Measurements from ENCODE around the gene EFCAB6. TPM values are rescaled to one million over a fixed set of nuclear protein-coding genes. Genes with fewer than 3 reads are reported as not detected.

Gene EFCAB6
- total RNA-seq, 1 donor from 2014 or later: 7.0 TPM

DNA sequence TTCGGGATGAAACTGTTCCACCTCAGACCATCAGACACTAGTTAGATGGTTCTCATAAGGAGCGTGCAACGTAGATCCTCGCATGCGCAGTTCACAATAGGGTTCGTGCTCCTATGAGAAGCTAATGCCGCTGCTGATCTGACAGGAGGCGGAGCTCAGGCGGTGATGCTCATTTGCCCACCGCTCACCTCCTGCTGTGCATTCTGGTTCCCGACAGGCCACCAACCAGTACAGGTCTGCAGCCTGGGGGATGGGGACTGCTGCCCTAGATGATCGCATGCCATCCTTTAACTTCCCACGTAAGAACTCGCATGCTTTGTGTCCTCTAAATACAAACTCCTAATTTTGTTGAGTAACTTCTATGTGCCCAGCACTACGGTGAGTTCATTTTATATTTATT lies 62.6 kb downstream of the EFCAB6 start:
- TF ChIP-seq, protein P1, sequence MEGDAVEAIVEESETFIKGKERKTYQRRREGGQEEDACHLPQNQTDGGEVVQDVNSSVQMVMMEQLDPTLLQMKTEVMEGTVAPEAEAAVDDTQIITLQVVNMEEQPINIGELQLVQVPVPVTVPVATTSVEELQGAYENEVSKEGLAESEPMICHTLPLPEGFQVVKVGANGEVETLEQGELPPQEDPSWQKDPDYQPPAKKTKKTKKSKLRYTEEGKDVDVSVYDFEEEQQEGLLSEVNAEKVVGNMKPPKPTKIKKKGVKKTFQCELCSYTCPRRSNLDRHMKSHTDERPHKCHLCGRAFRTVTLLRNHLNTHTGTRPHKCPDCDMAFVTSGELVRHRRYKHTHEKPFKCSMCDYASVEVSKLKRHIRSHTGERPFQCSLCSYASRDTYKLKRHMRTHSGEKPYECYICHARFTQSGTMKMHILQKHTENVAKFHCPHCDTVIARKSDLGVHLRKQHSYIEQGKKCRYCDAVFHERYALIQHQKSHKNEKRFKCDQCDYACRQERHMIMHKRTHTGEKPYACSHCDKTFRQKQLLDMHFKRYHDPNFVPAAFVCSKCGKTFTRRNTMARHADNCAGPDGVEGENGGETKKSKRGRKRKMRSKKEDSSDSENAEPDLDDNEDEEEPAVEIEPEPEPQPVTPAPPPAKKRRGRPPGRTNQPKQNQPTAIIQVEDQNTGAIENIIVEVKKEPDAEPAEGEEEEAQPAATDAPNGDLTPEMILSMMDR (IDR thresholded peaks at IDR 0.05; ENCODE audit: unreplicated experiment): no peak
- H3K27me3 Mint-ChIP-seq: no peaks in the 10 kb centered on the region
- H3K4me1 Mint-ChIP-seq (ENCODE audit: low read depth): peaks cover 6% of the 10 kb centered on the region
- H3K4me3 Mint-ChIP-seq (ENCODE audit: low read depth): no peak overlapping the region
- H3K36me3 Mint-ChIP-seq (ENCODE audit: insufficient read depth): no peaks in the 10 kb centered on the region
- no peak overlapping the region for H3K27ac Mint-ChIP-seq
- H3K9me3 Mint-ChIP-seq (ENCODE audit: low read depth): no peaks in the 10 kb centered on the region
- DNase-seq (ENCODE audit: low spot score, unreplicated experiment): no peak

DNA sequence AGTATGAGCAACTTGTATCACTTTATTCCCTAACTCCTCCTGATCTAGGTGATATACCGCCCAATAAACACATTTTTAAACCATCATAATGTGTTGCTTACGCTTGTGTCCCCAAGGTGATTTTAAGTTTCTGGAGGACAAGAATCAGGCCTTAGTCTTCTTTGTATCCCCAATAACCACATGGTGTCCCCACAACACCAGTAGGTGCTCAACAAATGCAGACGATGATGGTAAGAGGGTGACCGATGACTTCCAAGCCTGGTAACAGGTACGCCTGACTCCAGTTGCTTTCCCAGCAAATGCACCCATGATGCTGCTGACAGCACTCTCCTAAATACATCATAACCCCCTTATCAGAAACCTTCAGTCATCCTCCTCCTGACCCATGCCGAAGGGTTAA lies 64.2 kb downstream of the EFCAB6 start:
- Mint-ChIP-seq H3K27me3 (no peaks in the 10 kb centered on the region), H3K4me3 (ENCODE audit: low read depth) (no peak overlapping the region), H3K9me3 (ENCODE audit: low read depth) (no peaks in the 10 kb centered on the region), H3K36me3 (ENCODE audit: insufficient read depth) (no peaks in the 10 kb centered on the region), H3K27ac (no peak overlapping the region), H3K4me1 (ENCODE audit: low read depth) (peaks cover 6% of the 10 kb centered on the region)
- no peak for DNase-seq (ENCODE audit: low spot score, unreplicated experiment)
- TF ChIP-seq, protein P1 (IDR thresholded peaks at IDR 0.05; ENCODE audit: unreplicated experiment): no peak

GRCh38 chr22:43747058-43747457 lies 65.0 kb downstream of the EFCAB6 start:
- DNase-seq (ENCODE audit: low spot score, unreplicated experiment): no peak
- TF ChIP-seq, protein P1 (IDR thresholded peaks at IDR 0.05; ENCODE audit: unreplicated experiment): no peak
- Mint-ChIP-seq H3K4me1 (ENCODE audit: low read depth) (peaks cover 6% of the 10 kb centered on the region), H3K36me3 (ENCODE audit: insufficient read depth) (no peaks in the 10 kb centered on the region), H3K27ac (no peak overlapping the region), H3K4me3 (ENCODE audit: low read depth) (no peak overlapping the region), H3K9me3 (ENCODE audit: low read depth) (no peaks in the 10 kb centered on the region), H3K27me3 (no peaks in the 10 kb centered on the region)

GRCh38 chr22:43745783-43746356 lies 66.2 kb downstream of the EFCAB6 start:
- DNase-seq (ENCODE audit: low spot score, unreplicated experiment): no peak
- peaks cover under 1% of the 10 kb centered on the region for H3K4me1 Mint-ChIP-seq (ENCODE audit: low read depth)
- H3K36me3 Mint-ChIP-seq (ENCODE audit: insufficient read depth): no peaks in the 10 kb centered on the region
- no peak overlapping the region for H3K4me3 Mint-ChIP-seq (ENCODE audit: low read depth)
- H3K27ac Mint-ChIP-seq: no peak overlapping the region
- no peaks in the 10 kb centered on the region for H3K9me3 Mint-ChIP-seq (ENCODE audit: low read depth)
- no peaks in the 10 kb centered on the region for H3K27me3 Mint-ChIP-seq
- TF ChIP-seq, protein P1 (IDR thresholded peaks at IDR 0.05; ENCODE audit: unreplicated experiment): no peak

- Mint-ChIP-seq H3K27me3 (no peaks in the 10 kb centered on the region), H3K4me3 (ENCODE audit: low read depth) (no peak overlapping the region), H3K9me3 (ENCODE audit: low read depth) (no peaks in the 10 kb centered on the region), H3K36me3 (ENCODE audit: insufficient read depth) (no peaks in the 10 kb centered on the region), H3K4me1 (ENCODE audit: low read depth) (no peaks in the 10 kb centered on the region), H3K27ac (no peak overlapping the region)
- DNase-seq (ENCODE audit: low spot score, unreplicated experiment): no peak
- TF ChIP-seq, protein P1 (IDR thresholded peaks at IDR 0.05; ENCODE audit: unreplicated experiment): no peak
These were observed 66.7 kb downstream of the EFCAB6 start for GRCh38 chr22:43745411-43745770.
